Ishikawa (cell line): Measurements from ENCODE around the gene PARP9.

Source experiments
- CEBPB ChIP-seq: IDR thresholded peaks from 2 replicates; pipeline ENCODE4 v1.6.1; 2012
- FOXM1 ChIP-seq: IDR thresholded peaks from 2 replicates; pipeline ENCODE4 v1.6.1; 2012; ENCODE audit warnings: low read depth, borderline replicate concordance
- MAX ChIP-seq: IDR thresholded peaks from 2 replicates; pipeline ENCODE4 v1.6.1; 2012
- REST ChIP-seq: IDR thresholded peaks from 2 replicates; pipeline ENCODE4 v1.6.1; 2012; ENCODE audit warnings: low read depth, mild to moderate bottlenecking

GRCh38 chr3:122498152-122498551 lies 65.9 kb downstream of the PARP9 start:
- TF ChIP-seq CEBPB (no peak), MAX (no peak), FOXM1 (no peak), REST (no peak)
